ENCODE data around the gene CHTF18.

DNA sequence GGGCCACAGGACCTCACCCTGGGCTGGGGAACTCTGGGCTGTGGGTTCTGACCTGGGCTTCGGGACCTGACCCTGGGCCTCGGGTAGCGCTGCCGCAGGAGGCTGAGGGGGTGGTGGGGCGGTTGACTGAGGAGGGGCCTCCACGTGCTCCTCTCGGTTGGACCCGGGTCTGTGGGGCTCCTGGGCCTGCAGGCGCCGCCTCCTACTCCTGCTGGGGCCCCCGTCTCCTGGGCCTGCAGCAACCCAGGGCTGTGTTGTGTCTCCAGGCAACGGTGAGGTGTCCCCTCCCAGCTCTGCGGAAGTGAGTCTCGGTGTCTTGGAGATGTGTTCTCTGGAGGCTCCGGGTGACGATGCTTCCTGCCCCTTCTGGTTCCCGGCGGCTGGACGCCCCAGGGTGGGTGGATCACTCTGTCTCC lies 53.6 kb downstream of the CHTF18 start:
- no peak for TF ChIP-seq RCOR1 (conservative IDR thresholded peaks at IDR 0.05; ENCODE audit: low read depth, low read length)
- TF ChIP-seq ZZZ3 (IDR thresholded peaks at IDR 0.05; ENCODE audit: control insufficient read depth, insufficient read length, low read depth) = no peak
- TF ChIP-seq, protein P1, sequence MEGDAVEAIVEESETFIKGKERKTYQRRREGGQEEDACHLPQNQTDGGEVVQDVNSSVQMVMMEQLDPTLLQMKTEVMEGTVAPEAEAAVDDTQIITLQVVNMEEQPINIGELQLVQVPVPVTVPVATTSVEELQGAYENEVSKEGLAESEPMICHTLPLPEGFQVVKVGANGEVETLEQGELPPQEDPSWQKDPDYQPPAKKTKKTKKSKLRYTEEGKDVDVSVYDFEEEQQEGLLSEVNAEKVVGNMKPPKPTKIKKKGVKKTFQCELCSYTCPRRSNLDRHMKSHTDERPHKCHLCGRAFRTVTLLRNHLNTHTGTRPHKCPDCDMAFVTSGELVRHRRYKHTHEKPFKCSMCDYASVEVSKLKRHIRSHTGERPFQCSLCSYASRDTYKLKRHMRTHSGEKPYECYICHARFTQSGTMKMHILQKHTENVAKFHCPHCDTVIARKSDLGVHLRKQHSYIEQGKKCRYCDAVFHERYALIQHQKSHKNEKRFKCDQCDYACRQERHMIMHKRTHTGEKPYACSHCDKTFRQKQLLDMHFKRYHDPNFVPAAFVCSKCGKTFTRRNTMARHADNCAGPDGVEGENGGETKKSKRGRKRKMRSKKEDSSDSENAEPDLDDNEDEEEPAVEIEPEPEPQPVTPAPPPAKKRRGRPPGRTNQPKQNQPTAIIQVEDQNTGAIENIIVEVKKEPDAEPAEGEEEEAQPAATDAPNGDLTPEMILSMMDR (IDR thresholded peaks at IDR 0.05 in 2 of 3, conservative IDR thresholded peaks at IDR 0.05 in 1 of 3; ENCODE audit: control insufficient read depth in 2 of 3, extremely low read depth in 1 of 3, insufficient read depth in 1 of 3, low read depth in 3 of 3, low read length in 3 of 3) = no peak
- TF ChIP-seq RAD21 (IDR thresholded peaks at IDR 0.05; ENCODE audit: insufficient read depth, low read depth, low read length) = no peak
- TF ChIP-seq SMARCA5 (IDR thresholded peaks at IDR 0.05) = no peak
- TF ChIP-seq, protein P2, sequence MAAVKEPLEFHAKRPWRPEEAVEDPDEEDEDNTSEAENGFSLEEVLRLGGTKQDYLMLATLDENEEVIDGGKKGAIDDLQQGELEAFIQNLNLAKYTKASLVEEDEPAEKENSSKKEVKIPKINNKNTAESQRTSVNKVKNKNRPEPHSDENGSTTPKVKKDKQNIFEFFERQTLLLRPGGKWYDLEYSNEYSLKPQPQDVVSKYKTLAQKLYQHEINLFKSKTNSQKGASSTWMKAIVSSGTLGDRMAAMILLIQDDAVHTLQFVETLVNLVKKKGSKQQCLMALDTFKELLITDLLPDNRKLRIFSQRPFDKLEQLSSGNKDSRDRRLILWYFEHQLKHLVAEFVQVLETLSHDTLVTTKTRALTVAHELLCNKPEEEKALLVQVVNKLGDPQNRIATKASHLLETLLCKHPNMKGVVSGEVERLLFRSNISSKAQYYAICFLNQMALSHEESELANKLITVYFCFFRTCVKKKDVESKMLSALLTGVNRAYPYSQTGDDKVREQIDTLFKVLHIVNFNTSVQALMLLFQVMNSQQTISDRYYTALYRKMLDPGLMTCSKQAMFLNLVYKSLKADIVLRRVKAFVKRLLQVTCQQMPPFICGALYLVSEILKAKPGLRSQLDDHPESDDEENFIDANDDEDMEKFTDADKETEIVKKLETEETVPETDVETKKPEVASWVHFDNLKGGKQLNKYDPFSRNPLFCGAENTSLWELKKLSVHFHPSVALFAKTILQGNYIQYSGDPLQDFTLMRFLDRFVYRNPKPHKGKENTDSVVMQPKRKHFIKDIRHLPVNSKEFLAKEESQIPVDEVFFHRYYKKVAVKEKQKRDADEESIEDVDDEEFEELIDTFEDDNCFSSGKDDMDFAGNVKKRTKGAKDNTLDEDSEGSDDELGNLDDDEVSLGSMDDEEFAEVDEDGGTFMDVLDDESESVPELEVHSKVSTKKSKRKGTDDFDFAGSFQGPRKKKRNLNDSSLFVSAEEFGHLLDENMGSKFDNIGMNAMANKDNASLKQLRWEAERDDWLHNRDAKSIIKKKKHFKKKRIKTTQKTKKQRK (IDR thresholded peaks at IDR 0.05; ENCODE audit: low read depth, low read length) = no peak
- TF ChIP-seq, protein P3, sequence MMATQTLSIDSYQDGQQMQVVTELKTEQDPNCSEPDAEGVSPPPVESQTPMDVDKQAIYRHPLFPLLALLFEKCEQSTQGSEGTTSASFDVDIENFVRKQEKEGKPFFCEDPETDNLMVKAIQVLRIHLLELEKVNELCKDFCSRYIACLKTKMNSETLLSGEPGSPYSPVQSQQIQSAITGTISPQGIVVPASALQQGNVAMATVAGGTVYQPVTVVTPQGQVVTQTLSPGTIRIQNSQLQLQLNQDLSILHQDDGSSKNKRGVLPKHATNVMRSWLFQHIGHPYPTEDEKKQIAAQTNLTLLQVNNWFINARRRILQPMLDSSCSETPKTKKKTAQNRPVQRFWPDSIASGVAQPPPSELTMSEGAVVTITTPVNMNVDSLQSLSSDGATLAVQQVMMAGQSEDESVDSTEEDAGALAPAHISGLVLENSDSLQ (IDR thresholded peaks at IDR 0.05) = no peak
- TF ChIP-seq, protein P4, sequence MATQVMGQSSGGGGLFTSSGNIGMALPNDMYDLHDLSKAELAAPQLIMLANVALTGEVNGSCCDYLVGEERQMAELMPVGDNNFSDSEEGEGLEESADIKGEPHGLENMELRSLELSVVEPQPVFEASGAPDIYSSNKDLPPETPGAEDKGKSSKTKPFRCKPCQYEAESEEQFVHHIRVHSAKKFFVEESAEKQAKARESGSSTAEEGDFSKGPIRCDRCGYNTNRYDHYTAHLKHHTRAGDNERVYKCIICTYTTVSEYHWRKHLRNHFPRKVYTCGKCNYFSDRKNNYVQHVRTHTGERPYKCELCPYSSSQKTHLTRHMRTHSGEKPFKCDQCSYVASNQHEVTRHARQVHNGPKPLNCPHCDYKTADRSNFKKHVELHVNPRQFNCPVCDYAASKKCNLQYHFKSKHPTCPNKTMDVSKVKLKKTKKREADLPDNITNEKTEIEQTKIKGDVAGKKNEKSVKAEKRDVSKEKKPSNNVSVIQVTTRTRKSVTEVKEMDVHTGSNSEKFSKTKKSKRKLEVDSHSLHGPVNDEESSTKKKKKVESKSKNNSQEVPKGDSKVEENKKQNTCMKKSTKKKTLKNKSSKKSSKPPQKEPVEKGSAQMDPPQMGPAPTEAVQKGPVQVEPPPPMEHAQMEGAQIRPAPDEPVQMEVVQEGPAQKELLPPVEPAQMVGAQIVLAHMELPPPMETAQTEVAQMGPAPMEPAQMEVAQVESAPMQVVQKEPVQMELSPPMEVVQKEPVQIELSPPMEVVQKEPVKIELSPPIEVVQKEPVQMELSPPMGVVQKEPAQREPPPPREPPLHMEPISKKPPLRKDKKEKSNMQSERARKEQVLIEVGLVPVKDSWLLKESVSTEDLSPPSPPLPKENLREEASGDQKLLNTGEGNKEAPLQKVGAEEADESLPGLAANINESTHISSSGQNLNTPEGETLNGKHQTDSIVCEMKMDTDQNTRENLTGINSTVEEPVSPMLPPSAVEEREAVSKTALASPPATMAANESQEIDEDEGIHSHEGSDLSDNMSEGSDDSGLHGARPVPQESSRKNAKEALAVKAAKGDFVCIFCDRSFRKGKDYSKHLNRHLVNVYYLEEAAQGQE (IDR thresholded peaks at IDR 0.05; ENCODE audit: low read depth, low read length) = no peak
- no peak for TF ChIP-seq MYC (IDR thresholded peaks at IDR 0.05; ENCODE audit: insufficient read depth, insufficient read length, insufficient replicate concordance, low read length, severe bottlenecking)
- no peak for TF ChIP-seq RB1 (IDR thresholded peaks at IDR 0.05; ENCODE audit: borderline replicate concordance)
- TF ChIP-seq, protein P5, sequence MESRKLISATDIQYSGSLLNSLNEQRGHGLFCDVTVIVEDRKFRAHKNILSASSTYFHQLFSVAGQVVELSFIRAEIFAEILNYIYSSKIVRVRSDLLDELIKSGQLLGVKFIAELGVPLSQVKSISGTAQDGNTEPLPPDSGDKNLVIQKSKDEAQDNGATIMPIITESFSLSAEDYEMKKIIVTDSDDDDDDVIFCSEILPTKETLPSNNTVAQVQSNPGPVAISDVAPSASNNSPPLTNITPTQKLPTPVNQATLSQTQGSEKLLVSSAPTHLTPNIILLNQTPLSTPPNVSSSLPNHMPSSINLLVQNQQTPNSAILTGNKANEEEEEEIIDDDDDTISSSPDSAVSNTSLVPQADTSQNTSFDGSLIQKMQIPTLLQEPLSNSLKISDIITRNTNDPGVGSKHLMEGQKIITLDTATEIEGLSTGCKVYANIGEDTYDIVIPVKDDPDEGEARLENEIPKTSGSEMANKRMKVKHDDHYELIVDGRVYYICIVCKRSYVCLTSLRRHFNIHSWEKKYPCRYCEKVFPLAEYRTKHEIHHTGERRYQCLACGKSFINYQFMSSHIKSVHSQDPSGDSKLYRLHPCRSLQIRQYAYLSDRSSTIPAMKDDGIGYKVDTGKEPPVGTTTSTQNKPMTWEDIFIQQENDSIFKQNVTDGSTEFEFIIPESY (IDR thresholded peaks at IDR 0.05) = no peak
- TF ChIP-seq NBN (IDR thresholded peaks at IDR 0.05) = no peak
- no peak for TF ChIP-seq ZNF24 (IDR thresholded peaks at IDR 0.05)
- no peak for TF ChIP-seq SMC3 (IDR thresholded peaks at IDR 0.05; ENCODE audit: borderline replicate concordance, low read length)

Data from GM12878 (cell line).